Neural cell (in vitro differentiated cells): Measurements from ENCODE around the gene TBX20. TPM values are rescaled to one million over a fixed set of nuclear protein-coding genes. Genes with fewer than 3 reads are reported as not detected.
A peak's percentile ranks its signal among the peaks of the same experiment; 100 is the strongest.

Source experiments
- H2AFZ ChIP-seq: fragments of 200-600, 300-800 bp; sonication (generic), shearing (Covaris generic); 2 replicates; pipeline ENCODE4 v1.6.0; 2014; ENCODE audit warnings: low read depth, mild to moderate bottlenecking, antibody characterized with exemption, low read length, moderate library complexity
- H3F3A ChIP-seq: fragments of 200-600 bp; shearing (Covaris generic); 2 replicates; pipeline ENCODE4 v1.6.1; 2016; ENCODE audit warnings: mild to moderate bottlenecking, moderate library complexity, mixed read lengths, antibody characterized with exemption, low read length; ENCODE audit not compliant: insufficient read depth, poor library complexity, severe bottlenecking
- H3K27ac ChIP-seq: fragments of 200-600, 300-800 bp; sonication (generic), shearing (Covaris generic); 2 replicates; pipeline ENCODE4 v1.5.1; 2014; ENCODE audit warnings: mild to moderate bottlenecking, low read length, moderate library complexity
- H3K27me3 ChIP-seq: fragments of 300-800, 200-600 bp; sonication (generic), shearing (Covaris generic); 2 replicates; pipeline ENCODE4 v1.6.0; 2014; ENCODE audit warnings: mild to moderate bottlenecking, low read depth, low read length, moderate library complexity; ENCODE audit not compliant: insufficient read depth
- H3K36me3 ChIP-seq: fragments of 300-800, 200-600 bp; sonication (generic), shearing (Covaris generic); 2 replicates; pipeline ENCODE4 v1.5.1; 2014; ENCODE audit warnings: mild to moderate bottlenecking, antibody characterized with exemption, low read length, moderate library complexity; ENCODE audit not compliant: insufficient read depth
- H3K4me2 ChIP-seq: fragments of 300-800, 200-600 bp; sonication (generic), shearing (Covaris generic); 2 replicates; pipeline ENCODE4 v1.6.0; 2014; ENCODE audit warnings: mild to moderate bottlenecking, low read length
- H3K4me3 ChIP-seq: fragments of 300-800, 200-600 bp; sonication (generic), shearing (Covaris generic); 2 replicates; pipeline ENCODE4 v1.5.1; 2014; ENCODE audit warnings: mild to moderate bottlenecking, low read length, moderate library complexity
- H3K79me2 ChIP-seq: fragments of 200-600 bp; shearing (Covaris generic); replicated peaks from 2 replicates; pipeline ENCODE4 v1.6.0; 2014; ENCODE audit warnings: mild to moderate bottlenecking, low read length, moderate library complexity; ENCODE audit not compliant: insufficient read depth
- H3K9ac ChIP-seq: fragments of 300-800, 200-600 bp; sonication (generic), shearing (Covaris generic); 2 replicates; pipeline ENCODE4 v1.6.1; 2016; ENCODE audit warnings: mild to moderate bottlenecking, low read length, mixed read lengths
- H3K9me2 ChIP-seq: fragments of 200-600 bp; shearing (Covaris generic); 2 replicates; pipeline ENCODE4 v1.6.1; 2016; ENCODE audit warnings: mild to moderate bottlenecking, low read length, mixed read lengths; ENCODE audit not compliant: insufficient read depth
- H3K9me3 ChIP-seq: fragments of 200-600, 300-800 bp; sonication (generic), shearing (Covaris generic); 2 replicates; pipeline ENCODE4 v1.6.1; 2016; ENCODE audit warnings: mild to moderate bottlenecking, mixed run types, low read length, moderate library complexity, mixed read lengths
- H4K20me1 ChIP-seq: fragments of 200-600 bp; shearing (Covaris generic); 2 replicates; pipeline ENCODE4 v1.6.1; 2016; ENCODE audit warnings: mild to moderate bottlenecking, mixed run types; ENCODE audit not compliant: insufficient read depth
- CTCF ChIP-seq: fragments of 450-650 bp; IDR thresholded peaks from 2 replicates; pipeline ENCODE4 v1.5.1; 2014; ENCODE audit warnings: antibody characterized with exemption, mild to moderate bottlenecking, moderate library complexity; ENCODE audit not compliant: poor library complexity, severe bottlenecking
- EP300 ChIP-seq: fragments of 450-650 bp; conservative IDR thresholded peaks from 2 replicates; pipeline ENCODE4 v1.6.1; 2014; ENCODE audit warnings: antibody characterized with exemption, mild to moderate bottlenecking, moderate library complexity; ENCODE audit not compliant: poor library complexity, severe bottlenecking
- EZH2 ChIP-seq: fragments of 200-600, 300-800 bp; shearing (Covaris generic), sonication (generic); IDR thresholded peaks from 2 replicates; pipeline ENCODE4 v1.6.1; 2014; ENCODE audit warnings: antibody characterized with exemption, low read length, borderline replicate concordance, mild to moderate bottlenecking; ENCODE audit not compliant: insufficient read depth, poor library complexity, severe bottlenecking
- MXI1 ChIP-seq: fragments of 450-650 bp; conservative IDR thresholded peaks from 2 replicates; pipeline ENCODE4 v1.6.1; 2014; ENCODE audit warnings: antibody characterized with exemption, mild to moderate bottlenecking; ENCODE audit not compliant: poor library complexity, severe bottlenecking
- POLR2AphosphoS5 ChIP-seq: IDR thresholded peaks from 2 replicates; pipeline ENCODE4 v1.6.1; 2012
- RAD21 ChIP-seq: fragments of 450-650 bp; conservative IDR thresholded peaks from 2 replicates; pipeline ENCODE4 v1.6.1; 2014; ENCODE audit warnings: antibody characterized with exemption, mild to moderate bottlenecking, moderate library complexity
- REST ChIP-seq: IDR thresholded peaks from 2 replicates; pipeline ENCODE4 v1.6.1; 2012; ENCODE audit warnings: borderline replicate concordance
- SMC3 ChIP-seq: fragments of 450-650 bp; conservative IDR thresholded peaks from 2 replicates; pipeline ENCODE4 v1.6.1; 2014; ENCODE audit warnings: antibody characterized with exemption, mild to moderate bottlenecking, moderate library complexity; ENCODE audit not compliant: poor library complexity
- TAF1 ChIP-seq: IDR thresholded peaks from 2 replicates; pipeline ENCODE4 v1.6.1; 2012; ENCODE audit warnings: low read depth
- polyA plus RNA-seq: library from polyadenylated mRNA; depleted of rRNA; stranded (reverse); fragments of >200 nt; gene quantifications from 2 replicates; pipeline ENCODE4 v1.2.3, GENCODE V29; 2014

TBX20 gene
- polyA plus RNA-seq, 1 donor from 2014 or later: not detected

GRCh38 chr7:35257251-35258124 is 3.6 kb upstream of the TBX20 start:
- H3K9ac ChIP-seq: no peak overlapping the region
- no peaks in the 10 kb centered on the region for H3K79me2 ChIP-seq
- no peak overlapping the region for H3K4me2 ChIP-seq
- H3F3A ChIP-seq: no peaks in the 10 kb centered on the region
- TF ChIP-seq POLR2AphosphoS5: peak; percentile 88
- TF ChIP-seq MXI1: no peak
- no peak for TF ChIP-seq REST
- no peak for TF ChIP-seq EP300
- peak; percentile 98 for TF ChIP-seq EZH2
- no peak for TF ChIP-seq RAD21
- no peak for TF ChIP-seq CTCF
- TF ChIP-seq TAF1: no peak
- no peak for TF ChIP-seq SMC3
- no peak overlapping the region for H2AFZ ChIP-seq
- H3K9me2 ChIP-seq: no peaks in the 10 kb centered on the region
- no peak overlapping the region for H3K27ac ChIP-seq
- no peaks in the 10 kb centered on the region for H4K20me1 ChIP-seq
- no peaks in the 10 kb centered on the region for H3K9me3 ChIP-seq
- H3K36me3 ChIP-seq: no peaks in the 10 kb centered on the region
- H3K27me3 ChIP-seq: peaks cover 100% of the 10 kb centered on the region
- peak overlapping the region; percentile 44 for H3K4me3 ChIP-seq

GRCh38 chr7:35256256-35257175 is 2.6 kb upstream of the TBX20 start:
- Histone ChIP-seq H3K4me3 (no peak overlapping the region), H3K27me3 (peaks cover 100% of the 10 kb centered on the region), H3K79me2 (no peaks in the 10 kb centered on the region), H3K27ac (no peak overlapping the region), H2AFZ (no peak overlapping the region), H3K9ac (no peak overlapping the region), H4K20me1 (no peaks in the 10 kb centered on the region), H3K36me3 (no peaks in the 10 kb centered on the region), H3K9me2 (no peaks in the 10 kb centered on the region), H3K4me2 (no peak overlapping the region), H3K9me3 (no peaks in the 10 kb centered on the region), H3F3A (no peaks in the 10 kb centered on the region)
- TF ChIP-seq TAF1 (no peak), EZH2 (peak; percentile 69), POLR2AphosphoS5 (peak; percentile 57), REST (no peak), EP300 (no peak)
